ENCODE measurements around the gene PTPN4. TPM values are rescaled to one million over a fixed set of nuclear protein-coding genes. Genes with fewer than 3 reads are reported as not detected.

PTPN4 gene
- polyA plus RNA-seq, 1 experiment = 11.8 TPM

GRCh38 chr2:119852214-119852613 lies 92.5 kb downstream of the PTPN4 start:
- Histone ChIP-seq H3K36me3 (ENCODE audit: control insufficient read depth, insufficient read depth, low read length) (no peaks in the 10 kb centered on the region), H3K4me3 (ENCODE audit: low read depth, low read length) (no peak overlapping the region), H3K27me3 (ENCODE audit: control insufficient read depth, insufficient read depth, low read length) (no peaks in the 10 kb centered on the region)
- no peak for DNase-seq (ENCODE audit: low read depth)
- no peak for TF ChIP-seq CTCF (IDR thresholded peaks at IDR 0.05; ENCODE audit: insufficient read depth, low read depth, low read length)
- POLR2A ChIA-PET = no interaction called here
- CTCF ChIA-PET = interaction anchor here (0.9 kb wide), 1 partner anchor 12 kb away, joined by 3 read pairs; no protein-coding TSS in a partner anchor

GRCh38 chr2:119853777-119854399 lies 94.2 kb downstream of the PTPN4 start:
- CTCF ChIA-PET = no interaction called here
- no peaks in the 10 kb centered on the region for H3K27me3 ChIP-seq (ENCODE audit: control insufficient read depth, insufficient read depth, low read length)
- POLR2A ChIA-PET = no interaction called here
- DNase-seq (ENCODE audit: low read depth) = no peak
- TF ChIP-seq CTCF (IDR thresholded peaks at IDR 0.05; ENCODE audit: insufficient read depth, low read depth, low read length) = no peak
- no peak overlapping the region for H3K4me3 ChIP-seq (ENCODE audit: low read depth, low read length)
- no peaks in the 10 kb centered on the region for H3K36me3 ChIP-seq (ENCODE audit: control insufficient read depth, insufficient read depth, low read length)

GRCh38 chr2:119856469-119856901 lies 96.8 kb downstream of the PTPN4 start:
- Histone ChIP-seq H3K4me3 (ENCODE audit: low read depth, low read length) (no peak overlapping the region), H3K27me3 (ENCODE audit: control insufficient read depth, insufficient read depth, low read length) (no peaks in the 10 kb centered on the region), H3K36me3 (ENCODE audit: control insufficient read depth, insufficient read depth, low read length) (no peaks in the 10 kb centered on the region)
- no peak for TF ChIP-seq CTCF (IDR thresholded peaks at IDR 0.05; ENCODE audit: insufficient read depth, low read depth, low read length)
- ChIA-PET POLR2A (no interaction called here), CTCF (no interaction called here)
- DNase-seq (ENCODE audit: low read depth) = no peak

- TF ChIP-seq CTCF (IDR thresholded peaks at IDR 0.05; ENCODE audit: insufficient read depth, low read depth, low read length) = no peak
- ChIA-PET CTCF (no interaction called here), POLR2A (no interaction called here)
- Histone ChIP-seq H3K36me3 (ENCODE audit: control insufficient read depth, insufficient read depth, low read length) (no peaks in the 10 kb centered on the region), H3K27me3 (ENCODE audit: control insufficient read depth, insufficient read depth, low read length) (no peaks in the 10 kb centered on the region), H3K4me3 (ENCODE audit: low read depth, low read length) (no peak overlapping the region)
- no peak for DNase-seq (ENCODE audit: low read depth)
Measured at GRCh38 chr2:119857742-119858141, 98.0 kb downstream of the PTPN4 start.

GRCh38 chr2:119859528-119859927 lies 99.8 kb downstream of the PTPN4 start:
- Histone ChIP-seq H3K27me3 (ENCODE audit: control insufficient read depth, insufficient read depth, low read length) (no peaks in the 10 kb centered on the region), H3K36me3 (ENCODE audit: control insufficient read depth, insufficient read depth, low read length) (no peaks in the 10 kb centered on the region), H3K4me3 (ENCODE audit: low read depth, low read length) (no peak overlapping the region)
- DNase-seq (ENCODE audit: low read depth) = no peak
- ChIA-PET CTCF (interaction anchor here (1.0 kb wide), 1 partner anchor 106 kb away, joined by 3 read pairs; no protein-coding TSS in a partner anchor), POLR2A (no interaction called here)
- no peak for TF ChIP-seq CTCF (IDR thresholded peaks at IDR 0.05; ENCODE audit: insufficient read depth, low read depth, low read length)
